GM19023 (cell line): ENCODE measurements around the gene MFSD6.

Source experiments
- ATAC-seq: cut with Tn5 transposase; IDR thresholded peaks from one replicate; pipeline ENCODE4 v1.9.1; 2021; ENCODE audit warnings: mild to moderate bottlenecking, moderate library complexity; ENCODE audit not compliant: unreplicated experiment

Gene MFSD6

GRCh38 chr2:190435031-190435670 lies 27.0 kb downstream of the MFSD6 start:
- ATAC-seq, result no peak

GRCh38 chr2:190436557-190436956 lies 28.4 kb downstream of the MFSD6 start:
- no peak for ATAC-seq

GRCh38 chr2:190440113-190440512 lies 32.0 kb downstream of the MFSD6 start:
- ATAC-seq, result no peak

GRCh38 chr2:190441564-190441963 lies 33.4 kb downstream of the MFSD6 start:
- ATAC-seq, result no peak

DNA sequence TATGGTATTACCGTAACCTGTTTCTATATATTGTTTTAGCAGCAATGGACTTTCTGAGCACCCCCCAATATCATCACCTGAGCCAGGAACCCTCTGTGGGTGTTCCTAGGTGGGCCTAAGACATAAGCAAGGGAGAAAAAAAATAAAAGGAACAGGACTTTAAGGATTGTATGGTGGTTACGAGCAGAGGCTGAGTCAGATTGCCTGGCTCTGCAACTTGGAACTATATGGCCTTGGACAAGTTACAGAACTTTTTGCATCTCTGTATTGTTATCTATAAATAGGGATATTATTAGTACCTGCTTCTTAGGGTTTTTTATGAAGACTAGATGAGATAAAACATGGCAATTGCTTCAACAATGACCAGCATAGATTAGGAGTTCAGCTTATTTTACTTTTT lies 34.9 kb downstream of the MFSD6 start:
- ATAC-seq, result no peak

DNA sequence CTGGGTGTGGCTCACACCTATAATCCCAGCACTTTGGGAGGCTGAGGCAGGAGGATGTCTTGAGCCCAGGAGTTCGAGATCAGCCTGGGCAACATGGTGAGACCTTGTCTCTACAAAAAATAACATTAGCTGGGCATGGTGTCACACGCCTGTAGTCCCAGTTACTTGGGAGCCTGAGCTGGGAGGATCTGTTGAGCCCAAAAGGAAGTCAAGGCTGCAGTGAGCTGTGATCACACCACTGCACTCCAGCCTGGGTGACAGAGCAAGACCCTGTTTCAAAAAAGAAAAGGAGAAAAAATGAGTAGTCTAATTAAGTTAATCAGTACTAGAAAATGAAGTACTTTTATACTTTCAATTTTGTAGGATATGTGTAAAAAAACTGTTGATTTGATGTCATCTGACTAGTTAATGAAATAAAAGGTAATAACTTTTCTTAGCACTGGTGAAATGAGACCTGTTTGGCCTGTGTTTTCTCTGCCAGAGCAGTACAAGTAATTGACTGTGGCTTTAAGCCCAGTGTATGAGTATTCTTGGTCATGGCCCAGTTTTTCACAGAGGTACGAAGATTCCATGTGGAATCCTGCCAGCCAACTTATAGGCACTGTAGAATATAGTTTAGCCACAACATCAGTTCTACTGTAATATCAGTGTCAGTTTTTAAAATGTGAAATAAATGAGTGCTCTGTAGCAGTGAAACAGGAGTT lies 35.8 kb downstream of the MFSD6 start:
- ATAC-seq, result no peak

DNA sequence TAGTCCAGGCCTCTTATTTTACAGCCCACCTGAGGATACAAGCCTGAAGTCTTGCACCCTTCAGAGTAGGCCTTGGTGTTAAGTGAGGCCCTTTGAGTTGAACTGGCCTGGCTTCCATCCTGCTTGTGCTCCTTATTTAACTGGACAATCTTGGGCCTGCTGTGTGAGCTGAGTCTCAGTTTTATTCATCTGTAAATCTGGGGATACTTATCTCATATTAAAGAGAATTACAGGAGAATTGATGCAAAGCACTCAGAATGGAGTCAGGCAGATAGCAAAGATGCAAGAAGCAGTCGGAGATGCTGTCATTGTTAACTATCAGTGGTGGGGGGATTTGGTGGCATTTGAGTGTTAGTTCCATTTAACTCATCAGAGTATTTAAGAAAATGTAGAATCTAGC lies 36.8 kb downstream of the MFSD6 start:
- no peak for ATAC-seq

DNA sequence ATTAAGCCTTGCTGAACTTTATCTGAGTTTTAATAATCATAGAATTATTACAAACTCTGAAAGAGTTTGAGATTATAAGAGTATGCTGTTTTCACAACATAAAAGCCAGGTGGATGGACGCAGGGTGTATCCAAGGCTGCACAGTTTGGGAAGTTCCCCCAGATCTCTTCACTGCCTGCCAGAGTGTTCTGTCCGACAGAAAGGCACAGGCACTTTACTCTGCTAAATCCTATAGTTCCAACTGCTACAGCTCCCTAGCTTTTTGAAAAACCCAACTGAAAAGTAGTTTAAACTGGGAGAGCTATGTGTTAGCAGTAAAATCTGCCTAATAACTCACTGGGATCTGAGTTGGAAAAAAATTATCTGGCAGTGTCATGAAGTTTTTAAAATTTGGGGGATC lies 38.0 kb downstream of the MFSD6 start:
- ATAC-seq, result no peak

- no peak for ATAC-seq
Observed at GRCh38 chr2:190446750-190447516, 38.8 kb downstream of the MFSD6 start.

DNA sequence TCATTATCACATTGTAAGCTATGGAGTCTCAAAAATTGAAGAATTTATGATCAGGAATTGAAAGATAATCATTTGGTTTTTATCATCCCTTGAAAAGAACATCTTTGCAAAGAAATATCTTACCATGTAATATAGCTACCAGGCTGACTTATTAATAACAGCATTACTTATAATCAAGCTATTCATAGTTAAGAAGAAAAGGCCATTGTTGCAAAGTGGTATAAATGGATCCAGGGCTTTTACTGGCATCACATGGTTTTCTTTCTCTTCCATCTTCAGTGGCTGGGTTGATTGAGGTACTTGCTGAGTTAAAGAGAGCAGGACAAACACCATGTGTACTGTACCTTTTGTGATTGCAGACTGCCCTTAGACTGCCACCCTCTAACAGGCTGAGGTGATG lies 39.6 kb downstream of the MFSD6 start:
- ATAC-seq, result no peak

GRCh38 chr2:190449925-190450324 lies 41.8 kb downstream of the MFSD6 start:
- no peak for ATAC-seq

DNA sequence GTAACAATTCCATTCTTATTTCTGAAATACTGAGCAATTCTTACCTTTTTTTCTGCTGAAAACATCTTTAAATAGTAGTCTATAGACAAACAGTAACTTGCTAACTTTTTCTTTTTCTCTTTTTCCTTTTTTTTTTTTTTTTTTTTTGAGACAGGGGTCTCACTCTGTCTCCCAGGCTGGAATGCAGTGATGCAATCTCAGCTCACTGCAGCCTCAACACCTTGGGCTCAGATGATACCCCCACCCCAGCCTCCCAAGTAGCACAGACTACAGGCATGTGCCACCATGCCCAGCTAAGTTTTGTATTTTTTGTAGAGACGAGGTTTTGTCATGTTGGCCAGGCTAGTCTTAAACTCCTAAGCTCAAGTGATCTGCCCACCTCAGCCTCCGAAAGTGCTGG lies 42.2 kb downstream of the MFSD6 start:
- ATAC-seq, result no peak

DNA sequence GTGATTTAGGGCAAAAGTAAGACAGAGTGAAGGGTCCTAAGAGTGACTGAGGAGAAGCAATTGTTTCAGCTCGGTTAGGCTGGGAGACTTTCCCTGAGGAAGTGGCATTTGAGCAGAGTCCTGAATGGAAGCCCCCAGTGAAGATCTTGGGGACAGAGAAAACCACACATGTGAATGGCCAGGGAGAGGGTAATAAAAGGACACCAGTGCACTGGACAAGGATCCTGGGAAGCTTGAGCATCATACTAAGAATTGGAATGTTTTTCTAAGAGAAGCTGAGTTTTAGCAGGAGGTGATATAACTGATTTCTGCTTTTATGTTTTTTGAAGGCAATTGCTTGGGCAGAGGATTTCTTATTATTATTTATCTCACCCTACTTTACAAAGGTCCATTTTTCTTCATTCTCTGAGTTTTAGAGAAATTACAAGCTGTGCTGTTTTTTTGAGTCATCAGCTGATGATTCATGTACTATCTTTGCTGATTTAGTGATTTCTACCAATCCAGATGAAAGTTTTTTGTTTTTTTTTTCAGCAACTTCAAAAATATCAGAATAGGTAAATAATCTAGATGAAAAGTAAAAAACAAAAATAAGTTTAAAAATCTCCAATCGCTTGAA lies 43.5 kb downstream of the MFSD6 start:
- no peak for ATAC-seq

DNA sequence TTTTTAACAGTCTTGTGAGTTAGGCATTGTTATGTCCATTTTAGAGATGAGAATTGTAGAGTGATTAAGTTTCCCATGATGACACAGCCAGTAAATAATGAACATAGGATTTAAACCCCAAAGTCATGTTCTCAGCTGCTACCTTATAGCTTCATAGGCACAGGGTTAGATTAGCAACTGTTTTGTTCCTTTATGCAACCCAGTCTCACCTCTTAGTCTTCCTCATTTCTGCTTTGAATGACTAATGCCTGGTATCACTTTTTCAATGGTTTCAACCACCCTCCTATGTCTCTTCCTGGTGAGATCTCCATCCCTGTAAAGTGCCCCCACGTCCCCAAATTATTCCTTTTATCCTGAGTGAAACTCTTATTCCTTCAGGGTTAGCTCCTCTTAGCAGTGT lies 44.3 kb downstream of the MFSD6 start:
- no peak for ATAC-seq

- no peak for ATAC-seq
Observed at GRCh38 chr2:190454795-190455194, 46.6 kb downstream of the MFSD6 start.

DNA sequence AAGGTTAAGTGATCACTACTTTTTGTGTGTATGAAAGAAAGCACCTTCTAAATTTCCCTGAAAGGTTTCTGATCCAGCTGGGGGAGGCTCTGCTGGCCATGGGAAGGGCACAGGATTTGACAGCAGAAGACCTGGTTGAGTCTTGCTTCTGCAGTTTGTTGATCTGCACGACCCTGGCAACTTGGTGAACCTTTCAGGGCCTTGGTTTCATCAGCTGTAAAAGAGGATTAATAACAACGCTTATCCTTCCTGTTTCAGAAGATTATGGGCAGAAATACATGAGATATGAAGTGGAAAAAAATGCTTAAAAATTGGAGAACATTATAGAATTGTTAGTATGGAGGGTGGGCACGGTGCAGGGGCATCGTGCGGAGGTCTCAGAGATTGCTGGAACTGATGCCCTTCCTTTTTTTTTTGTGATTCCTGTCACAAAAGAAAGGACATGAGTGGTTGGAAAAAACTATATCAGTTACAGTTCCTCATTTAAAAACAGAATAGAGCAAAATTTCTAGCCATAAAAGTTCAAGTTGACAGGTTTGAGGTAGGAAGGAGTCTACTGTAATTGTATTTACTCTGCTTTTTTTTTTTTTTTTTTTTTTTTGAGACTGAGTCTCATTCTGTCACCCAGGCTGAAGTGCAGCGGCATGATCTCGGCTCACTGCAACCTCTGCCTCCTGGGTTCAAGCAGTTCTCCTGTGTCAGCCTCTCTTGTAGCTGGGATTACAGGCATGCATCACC lies 47.4 kb downstream of the MFSD6 start:
- ATAC-seq, result no peak

- no peak for ATAC-seq
Observed at GRCh38 chr2:190456833-190457232, 48.7 kb downstream of the MFSD6 start.

- ATAC-seq, result no peak
Observed at GRCh38 chr2:190457256-190457655, 49.1 kb downstream of the MFSD6 start.

GRCh38 chr2:190458352-190459107 lies 50.4 kb downstream of the MFSD6 start:
- no peak for ATAC-seq

DNA sequence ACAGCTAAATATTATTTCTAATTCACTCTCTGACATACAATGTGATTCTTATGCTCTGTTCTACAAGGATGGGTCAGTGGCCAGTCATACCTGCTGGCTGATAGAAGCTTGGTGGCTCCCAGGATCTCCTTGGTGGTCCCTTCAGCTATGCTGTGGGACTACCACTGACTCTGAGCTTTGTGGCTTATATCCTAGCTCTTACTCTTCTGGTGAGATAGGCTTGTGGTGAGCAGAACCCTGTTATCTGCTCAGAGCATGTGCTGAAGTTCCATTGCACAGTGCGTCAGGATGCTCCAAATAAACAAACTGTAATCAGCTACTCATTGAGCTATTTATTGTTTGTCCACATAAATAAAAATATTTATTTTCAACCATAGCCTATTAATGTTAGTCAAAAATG lies 51.7 kb downstream of the MFSD6 start:
- ATAC-seq, result no peak
